ENCODE results near the gene IL27RA.

- TF ChIP-seq POLR2AphosphoS5 (IDR thresholded peaks at IDR 0.05) (peak in 1 of 3 donors; percentile 31), CTCF (IDR thresholded peaks at IDR 0.05 in 8 of 11, conservative IDR thresholded peaks at IDR 0.05 in 3 of 11) (no peak), POLR2A (IDR thresholded peaks at IDR 0.05) (no peak)
Observed at GRCh38 chr19:13981988-13982501, 49.5 kb upstream of the IL27RA start.
